Measurements from ENCODE around the gene RER1.

RER1 gene

GRCh38 chr1:2374252-2375155, 17.1 kb upstream of the RER1 start:
- no peak overlapping the region for H3K27ac ChIP-seq
- no peak overlapping the region for H3K4me3 ChIP-seq

GRCh38 chr1:2375246-2375922, 16.3 kb upstream of the RER1 start:
- H3K27ac ChIP-seq = no peak overlapping the region
- no peak overlapping the region for H3K4me3 ChIP-seq

GRCh38 chr1:2375923-2376260, 15.7 kb upstream of the RER1 start:
- H3K27ac ChIP-seq = no peak overlapping the region
- H3K4me3 ChIP-seq = no peak overlapping the region

GRCh38 chr1:2376261-2376741, 15.3 kb upstream of the RER1 start:
- Histone ChIP-seq H3K4me3 (no peak overlapping the region), H3K27ac (no peak overlapping the region)

- no peak overlapping the region for H3K27ac ChIP-seq
- H3K4me3 ChIP-seq = no peak overlapping the region
Measured at GRCh38 chr1:2376931-2377672, 14.5 kb upstream of the RER1 start.

GRCh38 chr1:2377751-2378440, 13.7 kb upstream of the RER1 start:
- H3K27ac ChIP-seq = no peak overlapping the region

GRCh38 chr1:2378441-2378851, 13.2 kb upstream of the RER1 start:
- Histone ChIP-seq H3K27ac (no peak overlapping the region), H3K4me3 (no peak overlapping the region)

More at GRCh38 chr1:2377751-2378440, 13.7 kb upstream of the RER1 start:
- no peak overlapping the region for H3K4me3 ChIP-seq

- H3K27ac ChIP-seq = no peak overlapping the region
- no peak overlapping the region for H3K4me3 ChIP-seq
Measured at GRCh38 chr1:2378956-2379732, 12.5 kb upstream of the RER1 start.

- no peak overlapping the region for H3K4me3 ChIP-seq
- H3K27ac ChIP-seq = no peak overlapping the region
Measured at GRCh38 chr1:2379733-2380404, 11.8 kb upstream of the RER1 start.

- no peak overlapping the region for H3K4me3 ChIP-seq
- H3K27ac ChIP-seq = no peak overlapping the region
Measured at GRCh38 chr1:2380816-2381591, 10.6 kb upstream of the RER1 start.

- peak overlapping the region in 1 of 21 experiments; percentile 44 for H3K27ac ChIP-seq
- no peak overlapping the region for H3K4me3 ChIP-seq
Measured at GRCh38 chr1:2381741-2382620, 9.7 kb upstream of the RER1 start.

GRCh38 chr1:2382621-2383361, 8.8 kb upstream of the RER1 start:
- Histone ChIP-seq H3K4me3 (no peak overlapping the region), H3K27ac (no peak overlapping the region)

- Histone ChIP-seq H3K4me3 (no peak overlapping the region), H3K27ac (no peak overlapping the region)
Measured at GRCh38 chr1:2383576-2383975, 8.1 kb upstream of the RER1 start.

GRCh38 chr1:2384130-2384860, 7.3 kb upstream of the RER1 start:
- Histone ChIP-seq H3K27ac (no peak overlapping the region), H3K4me3 (no peak overlapping the region)

- no peak overlapping the region for H3K4me3 ChIP-seq
- H3K27ac ChIP-seq = no peak overlapping the region
Measured at GRCh38 chr1:2384941-2385481, 6.6 kb upstream of the RER1 start.

Measured in skin epidermis (tissue), 12 donors.